Smooth muscle cell (in vitro differentiated cells): ENCODE measurements around the gene CARS1. TPM values are rescaled to one million over a fixed set of nuclear protein-coding genes. Genes with fewer than 3 reads are reported as not detected.

Experiments used
- DNase-seq: peaks from one replicate; lab custom pipeline; 2025; ENCODE audit not compliant: unreplicated experiment; lab: John Stamatoyannopoulos, UW
- H2AFZ ChIP-seq: fragments of 200-600 bp; sonication (generic); 2 replicates; pipeline ENCODE4 v1.6.0; 2016; ENCODE audit warnings: antibody characterized with exemption, low read depth, mild to moderate bottlenecking
- H3F3A ChIP-seq: fragments of 200-600 bp; sonication (generic); 2 replicates; pipeline ENCODE4 v1.6.0; 2017; ENCODE audit warnings: antibody characterized with exemption, low read depth
- H3K27ac ChIP-seq: fragments of 200-600 bp; sonication (generic); 2 replicates; pipeline ENCODE4 v1.5.1; 2016; ENCODE audit warnings: low read depth, mild to moderate bottlenecking
- H3K27me3 ChIP-seq: fragments of 200-600 bp; sonication (generic); 2 replicates; pipeline ENCODE4 v1.6.1; 2016; ENCODE audit warnings: low read depth, mild to moderate bottlenecking
- H3K36me3 ChIP-seq: fragments of 200-600 bp; sonication (generic); 2 replicates; pipeline ENCODE4 v1.5.1; 2016; ENCODE audit warnings: low read depth
- H3K4me1 ChIP-seq: fragments of 200-600 bp; sonication (generic); 2 replicates; pipeline ENCODE4 v1.5.1; 2016; ENCODE audit warnings: low read depth
- H3K4me2 ChIP-seq: fragments of 200-600 bp; sonication (generic); 2 replicates; pipeline ENCODE4 v1.6.0; 2016; ENCODE audit warnings: mild to moderate bottlenecking
- H3K4me3 ChIP-seq: fragments of 200-600 bp; sonication (generic); 2 replicates; pipeline ENCODE4 v1.5.1; 2016; ENCODE audit warnings: mild to moderate bottlenecking
- H3K79me2 ChIP-seq: fragments of 200-600 bp; sonication (generic); 2 replicates; pipeline ENCODE4 v1.6.0; 2016; ENCODE audit warnings: low read depth, mild to moderate bottlenecking
- H3K9ac ChIP-seq: fragments of 200-600 bp; sonication (generic); 2 replicates; pipeline ENCODE4 v1.6.0; 2016; ENCODE audit warnings: low read depth
- H3K9me3 ChIP-seq: fragments of 200-600 bp; sonication (generic); replicated peaks from 2 replicates; pipeline ENCODE4 v1.5.1; 2016; ENCODE audit warnings: low read depth
- H4K20me1 ChIP-seq: fragments of 200-600 bp; sonication (generic); 2 replicates; pipeline ENCODE4 v1.6.0; 2016; ENCODE audit warnings: low read depth
- WGBS: methylation state at CpG from one replicate; pipeline ENCODE4 v1.1.7; 2016; ENCODE audit warnings: low lambda C conversion rate; 5-methylcytosine and 5-hydroxymethylcytosine counted together
- polyA plus RNA-seq: library from polyadenylated mRNA; unstranded; fragments of >200 nt; fragmentation: Nextera tagmentation; extraction: Ambion mirVana; gene quantifications from 2 replicates; pipeline ENCODE4 v1.2.1, GENCODE V29; 2016
- total RNA-seq: library from RNA; depleted of rRNA; stranded (reverse); fragments of >200 nt; gene quantifications from 2 replicates; pipeline ENCODE4 v1.2.3, GENCODE V29; 2014
- TF ChIP-seq, protein P1 (sequence below): fragments of 200-600 bp; sonication (generic); IDR thresholded peaks from 2 replicates; pipeline ENCODE4 v1.5.1; 2017; ENCODE audit warnings: borderline replicate concordance, mild to moderate bottlenecking, antibody characterized with exemption; ENCODE audit not compliant: insufficient read depth, poor library complexity, severe bottlenecking

The CARS1 gene
- total and polyA plus RNA-seq, 2 experiments from 2014 or later = 51.7 to 61.6 TPM

DNA sequence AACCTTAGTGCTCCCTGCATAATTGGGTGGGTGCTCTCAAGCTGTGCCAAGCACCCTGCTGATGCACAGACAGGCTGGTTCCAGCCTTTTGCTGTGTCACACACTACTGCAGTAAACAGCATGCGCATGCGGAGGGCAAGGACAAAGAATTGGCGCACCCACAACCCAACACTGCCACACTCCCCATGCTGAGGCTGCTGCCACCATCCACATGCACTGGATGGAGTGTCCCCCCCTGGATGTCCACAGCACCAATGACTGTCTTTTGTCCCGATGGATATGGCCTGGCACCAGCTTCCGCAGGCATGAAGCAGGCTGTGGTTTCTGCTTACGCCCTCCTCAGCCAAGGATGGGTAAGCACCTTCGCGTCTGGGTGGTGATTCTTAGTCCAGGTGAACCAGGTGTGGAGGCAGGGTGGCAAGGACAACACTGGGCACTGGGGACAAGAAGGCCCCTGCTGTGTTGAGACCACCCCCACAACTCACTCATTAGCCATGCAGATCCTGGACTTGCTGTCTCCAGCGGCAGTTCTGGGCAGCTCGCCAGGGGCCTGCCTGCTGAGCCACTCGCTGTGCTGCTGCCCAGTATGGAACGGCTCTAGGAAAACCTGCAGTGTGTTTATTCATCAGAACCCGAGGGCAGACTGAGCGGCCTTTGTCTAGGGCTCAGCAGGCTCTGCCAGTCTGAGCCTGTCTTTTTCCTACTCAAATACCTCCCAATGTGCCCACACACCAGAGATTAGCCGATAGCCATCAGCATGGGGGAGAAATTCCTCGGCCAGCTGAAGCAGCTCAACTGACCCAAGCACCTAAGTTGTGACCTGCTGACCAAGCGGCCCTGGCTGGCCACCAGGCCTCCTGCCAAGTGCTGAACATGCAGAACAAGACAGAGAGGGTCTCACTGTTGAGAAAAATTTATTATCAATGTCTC, 56.9 kb downstream of the CARS1 start:
- Histone ChIP-seq H3K36me3 (no peaks in the 10 kb centered on the region), H3K4me2 (no peak overlapping the region), H4K20me1 (no peaks in the 10 kb centered on the region), H3K9me3 (no peaks in the 10 kb centered on the region), H3K4me1 (peaks cover 8% of the 10 kb centered on the region), H3K27me3 (no peaks in the 10 kb centered on the region), H2AFZ (no peak overlapping the region), H3K79me2 (no peaks in the 10 kb centered on the region), H3K9ac (no peak overlapping the region), H3K4me3 (no peak overlapping the region), H3F3A (no peaks in the 10 kb centered on the region), H3K27ac (no peak overlapping the region)
- TF ChIP-seq, protein P1, sequence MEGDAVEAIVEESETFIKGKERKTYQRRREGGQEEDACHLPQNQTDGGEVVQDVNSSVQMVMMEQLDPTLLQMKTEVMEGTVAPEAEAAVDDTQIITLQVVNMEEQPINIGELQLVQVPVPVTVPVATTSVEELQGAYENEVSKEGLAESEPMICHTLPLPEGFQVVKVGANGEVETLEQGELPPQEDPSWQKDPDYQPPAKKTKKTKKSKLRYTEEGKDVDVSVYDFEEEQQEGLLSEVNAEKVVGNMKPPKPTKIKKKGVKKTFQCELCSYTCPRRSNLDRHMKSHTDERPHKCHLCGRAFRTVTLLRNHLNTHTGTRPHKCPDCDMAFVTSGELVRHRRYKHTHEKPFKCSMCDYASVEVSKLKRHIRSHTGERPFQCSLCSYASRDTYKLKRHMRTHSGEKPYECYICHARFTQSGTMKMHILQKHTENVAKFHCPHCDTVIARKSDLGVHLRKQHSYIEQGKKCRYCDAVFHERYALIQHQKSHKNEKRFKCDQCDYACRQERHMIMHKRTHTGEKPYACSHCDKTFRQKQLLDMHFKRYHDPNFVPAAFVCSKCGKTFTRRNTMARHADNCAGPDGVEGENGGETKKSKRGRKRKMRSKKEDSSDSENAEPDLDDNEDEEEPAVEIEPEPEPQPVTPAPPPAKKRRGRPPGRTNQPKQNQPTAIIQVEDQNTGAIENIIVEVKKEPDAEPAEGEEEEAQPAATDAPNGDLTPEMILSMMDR = no peak
- DNase-seq = no peak
- 88% methylated on average over 17 of the region's 17 CpGs for WGBS

DNA sequence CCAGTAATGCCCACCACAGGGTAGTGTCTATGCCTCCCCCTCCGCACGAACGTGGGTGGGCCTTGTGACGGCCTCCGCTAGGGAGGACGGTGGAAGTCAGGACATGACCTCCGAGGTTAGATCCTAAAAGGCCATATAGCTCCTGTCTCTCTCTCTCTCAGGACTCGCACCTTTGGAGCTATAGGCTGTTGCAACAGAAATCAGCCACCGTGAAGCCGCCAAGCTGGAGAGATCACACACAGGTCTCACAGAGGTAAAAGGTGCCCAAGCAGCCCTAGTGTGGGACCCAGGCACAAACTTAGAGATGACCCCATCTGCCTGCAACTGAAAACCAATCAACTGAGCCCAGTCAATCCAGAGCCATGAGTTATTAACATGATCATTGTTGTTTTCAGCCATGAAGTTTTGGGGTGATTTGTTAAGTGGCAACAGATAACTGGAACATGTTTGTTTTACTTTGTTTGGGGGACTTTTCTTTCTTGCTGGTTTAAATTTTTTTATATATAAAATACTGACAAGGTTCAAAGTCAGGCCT, 57.7 kb downstream of the CARS1 start:
- no peak overlapping the region for H3K4me2 ChIP-seq
- WGBS = 86% methylated on average over 10 of the region's 10 CpGs
- TF ChIP-seq, protein P1 = no peak
- no peak overlapping the region for H3K9ac ChIP-seq
- H3K4me3 ChIP-seq = no peak overlapping the region
- no peaks in the 10 kb centered on the region for H3F3A ChIP-seq
- H3K27me3 ChIP-seq = no peaks in the 10 kb centered on the region
- no peak overlapping the region for H2AFZ ChIP-seq
- no peaks in the 10 kb centered on the region for H4K20me1 ChIP-seq
- DNase-seq = no peak
- H3K36me3 ChIP-seq = no peaks in the 10 kb centered on the region
- no peaks in the 10 kb centered on the region for H3K9me3 ChIP-seq
- no peaks in the 10 kb centered on the region for H3K79me2 ChIP-seq
- H3K4me1 ChIP-seq = peaks cover 8% of the 10 kb centered on the region
- H3K27ac ChIP-seq = no peak overlapping the region

DNA sequence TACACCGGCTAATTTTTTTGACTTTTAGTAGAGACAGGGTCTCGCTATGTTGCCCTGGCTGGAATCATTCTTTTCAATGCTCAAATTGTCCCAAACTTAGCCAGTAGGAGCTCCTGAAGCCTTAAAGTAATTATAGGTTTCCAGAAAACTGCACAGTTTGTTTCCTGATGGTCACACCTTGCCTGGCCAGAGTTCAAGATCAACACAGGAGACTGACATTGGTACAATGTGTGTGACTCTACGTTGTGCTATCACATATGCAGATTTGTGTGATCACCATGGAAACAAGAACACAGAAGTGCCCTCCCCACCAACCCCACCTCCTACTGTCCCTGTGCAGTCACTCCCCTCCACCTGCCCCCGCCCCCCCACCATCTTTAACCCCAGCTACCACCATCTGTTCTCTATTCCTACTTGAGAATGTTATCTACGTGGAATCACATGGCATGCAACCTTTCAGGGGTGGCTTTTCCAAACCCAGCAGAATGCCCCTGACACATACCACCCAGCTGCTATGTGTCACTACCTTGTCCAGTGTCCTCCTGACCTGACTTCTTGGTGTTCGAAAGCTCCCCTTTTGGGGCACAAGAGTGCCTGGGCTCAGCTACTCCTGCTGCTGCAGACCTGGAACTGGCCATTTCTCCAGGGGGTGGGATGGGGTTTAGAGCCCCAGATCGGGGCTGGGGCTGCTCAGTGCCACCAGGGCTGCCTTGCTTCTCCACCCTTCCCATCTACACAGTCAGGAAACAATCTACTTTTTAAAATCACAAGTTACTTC, 59.0 kb downstream of the CARS1 start:
- Histone ChIP-seq H3K27me3 (no peaks in the 10 kb centered on the region), H3F3A (no peaks in the 10 kb centered on the region), H4K20me1 (no peaks in the 10 kb centered on the region), H3K4me3 (no peak overlapping the region), H3K9me3 (no peaks in the 10 kb centered on the region), H3K4me2 (no peak overlapping the region), H3K4me1 (peaks cover 8% of the 10 kb centered on the region), H3K27ac (no peak overlapping the region), H3K9ac (no peak overlapping the region), H3K79me2 (no peaks in the 10 kb centered on the region), H3K36me3 (no peaks in the 10 kb centered on the region), H2AFZ (no peak overlapping the region)
- no peak for DNase-seq
- TF ChIP-seq, protein P1 = no peak
- 91% methylated on average over 6 of the region's 7 CpGs for WGBS
